Measurements from ENCODE around the gene TSPYL1.
A peak's percentile ranks its signal among the peaks of the same experiment; 100 is the strongest.

DNA sequence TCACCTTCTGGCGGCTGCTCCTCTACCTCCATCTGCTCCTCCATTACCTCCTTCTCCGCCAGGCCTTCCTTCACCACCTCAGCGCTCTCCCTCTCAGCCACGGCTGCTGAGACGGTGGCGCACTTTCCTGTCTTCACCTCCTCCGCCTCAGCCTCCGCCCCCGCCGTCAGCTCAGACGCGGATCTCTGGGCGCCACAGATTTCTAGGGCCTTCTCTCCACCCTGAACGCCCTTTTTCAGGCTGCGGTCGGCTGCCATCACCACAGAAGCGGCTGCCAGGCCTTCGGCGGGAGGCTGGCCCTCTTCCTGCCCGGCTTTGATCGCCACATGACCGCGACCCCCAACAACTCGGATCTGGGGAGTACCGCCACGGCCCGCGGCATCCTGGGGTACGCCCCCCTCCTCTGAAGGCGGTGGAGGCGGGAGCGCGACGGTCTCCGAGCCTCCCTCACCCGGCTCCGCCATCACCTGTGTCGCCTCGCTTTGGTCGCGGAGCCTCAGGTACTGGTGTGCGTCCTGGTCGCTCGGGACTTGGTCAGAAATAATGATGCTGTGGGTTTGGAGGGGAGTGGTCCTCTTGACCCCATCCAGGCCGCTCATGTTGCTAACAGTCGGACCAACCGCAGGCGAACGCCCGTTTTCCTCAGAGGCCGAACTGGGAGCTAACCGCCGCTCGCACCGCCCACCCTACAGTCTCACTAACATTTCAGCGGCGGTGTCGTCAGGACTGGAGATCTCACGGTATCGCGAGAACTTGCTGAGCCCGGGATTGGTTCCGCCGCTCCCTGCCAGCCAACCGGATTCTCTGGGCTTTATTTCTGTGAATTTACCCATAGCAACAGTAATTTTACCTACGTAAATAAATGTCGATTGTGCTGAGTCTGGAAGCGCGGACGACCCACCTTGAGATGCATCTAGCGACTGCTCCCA lies at the start of gene TSPYL1:
- no peak for TF ChIP-seq EZH2phosphoT487 (IDR thresholded peaks at IDR 0.05; ENCODE audit: borderline replicate concordance, low read length)
- TF ChIP-seq, protein P1, sequence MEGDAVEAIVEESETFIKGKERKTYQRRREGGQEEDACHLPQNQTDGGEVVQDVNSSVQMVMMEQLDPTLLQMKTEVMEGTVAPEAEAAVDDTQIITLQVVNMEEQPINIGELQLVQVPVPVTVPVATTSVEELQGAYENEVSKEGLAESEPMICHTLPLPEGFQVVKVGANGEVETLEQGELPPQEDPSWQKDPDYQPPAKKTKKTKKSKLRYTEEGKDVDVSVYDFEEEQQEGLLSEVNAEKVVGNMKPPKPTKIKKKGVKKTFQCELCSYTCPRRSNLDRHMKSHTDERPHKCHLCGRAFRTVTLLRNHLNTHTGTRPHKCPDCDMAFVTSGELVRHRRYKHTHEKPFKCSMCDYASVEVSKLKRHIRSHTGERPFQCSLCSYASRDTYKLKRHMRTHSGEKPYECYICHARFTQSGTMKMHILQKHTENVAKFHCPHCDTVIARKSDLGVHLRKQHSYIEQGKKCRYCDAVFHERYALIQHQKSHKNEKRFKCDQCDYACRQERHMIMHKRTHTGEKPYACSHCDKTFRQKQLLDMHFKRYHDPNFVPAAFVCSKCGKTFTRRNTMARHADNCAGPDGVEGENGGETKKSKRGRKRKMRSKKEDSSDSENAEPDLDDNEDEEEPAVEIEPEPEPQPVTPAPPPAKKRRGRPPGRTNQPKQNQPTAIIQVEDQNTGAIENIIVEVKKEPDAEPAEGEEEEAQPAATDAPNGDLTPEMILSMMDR (conservative IDR thresholded peaks at IDR 0.05; ENCODE audit: low read depth, low read length), result 0 out of 2 replicates have a peak, but pooled peaks have one; percentile 21

All from PC-3 (cell line).